HG03060 (cell line): ENCODE measurements around the gene RGS9.
"Not testable (repeated sequence)": the region's sequence is repeated elsewhere in the genome, so short reads cannot be mapped to it uniquely, and the experiment has no call there.

Experiments used
- ATAC-seq: cut with Tn5 transposase; IDR thresholded peaks from one replicate; pipeline ENCODE4 v1.9.1; 2021; ENCODE audit warnings: low read depth, moderate number of reproducible peaks; ENCODE audit not compliant: unreplicated experiment

RGS9 gene

GRCh38 chr17:65201331-65201730 is 64.2 kb downstream of the RGS9 start:
- no peak for ATAC-seq

GRCh38 chr17:65202844-65203571 is 65.8 kb downstream of the RGS9 start:
- ATAC-seq, result no peak

GRCh38 chr17:65204001-65204400 is 66.8 kb downstream of the RGS9 start:
- no peak for ATAC-seq

- no peak for ATAC-seq
Observed at GRCh38 chr17:65205655-65206054, 68.5 kb downstream of the RGS9 start.

- ATAC-seq, result not testable (repeated sequence)
Observed at GRCh38 chr17:65207448-65207847, 70.3 kb downstream of the RGS9 start.

- no peak for ATAC-seq
Observed at GRCh38 chr17:65208717-65209116, 71.5 kb downstream of the RGS9 start.

GRCh38 chr17:65218261-65218660 is 81.1 kb downstream of the RGS9 start:
- ATAC-seq, result no peak

- no peak for ATAC-seq
Observed at GRCh38 chr17:65219124-65219523, 82.0 kb downstream of the RGS9 start.

GRCh38 chr17:65219707-65220106 is 82.5 kb downstream of the RGS9 start:
- no peak for ATAC-seq

GRCh38 chr17:65220732-65221131 is 83.6 kb downstream of the RGS9 start:
- no peak for ATAC-seq

- ATAC-seq, result no peak
Observed at GRCh38 chr17:65222214-65222738, 85.1 kb downstream of the RGS9 start.

- ATAC-seq, result no peak
Observed at GRCh38 chr17:65225061-65225460, 87.9 kb downstream of the RGS9 start.

GRCh38 chr17:65226227-65226626 is 89.1 kb downstream of the RGS9 start:
- no peak for ATAC-seq

- no peak for ATAC-seq
Observed at GRCh38 chr17:65227637-65228036, 90.5 kb downstream of the RGS9 start.

- ATAC-seq, result no peak
Observed at GRCh38 chr17:65228287-65228686, 91.1 kb downstream of the RGS9 start.

- peak; percentile 47 for ATAC-seq
Observed at GRCh38 chr17:65228734-65229620, 91.8 kb downstream of the RGS9 start.

GRCh38 chr17:65229621-65229995 is 92.4 kb downstream of the RGS9 start:
- no peak for ATAC-seq

- ATAC-seq, result no peak
Observed at GRCh38 chr17:65230040-65230439, 92.9 kb downstream of the RGS9 start.

- ATAC-seq, result no peak
Observed at GRCh38 chr17:65231086-65231485, 93.9 kb downstream of the RGS9 start.

GRCh38 chr17:65231662-65232335 is 94.6 kb downstream of the RGS9 start:
- ATAC-seq, result no peak

GRCh38 chr17:65235284-65235683 is 98.1 kb downstream of the RGS9 start:
- no peak for ATAC-seq
